Uterus (tissue), 4 donors: ENCODE measurements around the gene GNA12. TPM values are rescaled to one million over a fixed set of nuclear protein-coding genes. Genes with fewer than 3 reads are reported as not detected.

ENCODE experiments used
- DNase-seq, 2 donors: peaks; one replicate each; pipeline ENCODE4 v3.0.0-alpha.2; 2019 to 2020
- H3K27ac ChIP-seq, 2 donors: fragments of 200-600 bp; sonication (generic); 1 replicate in 1 of 2; 2 replicates in 1 of 2; pipeline ENCODE4 v1.5.1; 2016 to 2018
- H3K27me3 ChIP-seq, 2 donors: fragments of 200-600 bp; sonication (generic); one replicate each; pipeline ENCODE4 v1.5.1; 2018 to 2019; ENCODE audit warnings: control low read depth in 1 of 2
- H3K36me3 ChIP-seq, 2 donors: fragments of 200-600 bp; sonication (generic); one replicate each; pipeline ENCODE4 v1.5.1; 2019; ENCODE audit warnings: control low read depth in 1 of 2
- H3K4me1 ChIP-seq, 2 donors: fragments of 200-600 bp; sonication (generic); one replicate each; pipeline ENCODE4 v1.5.1; 2018 to 2019; ENCODE audit warnings: control low read depth in 1 of 2
- H3K4me3 ChIP-seq, 2 donors: fragments of 200-600 bp; sonication (generic); 1 replicate in 1 of 2; 2 replicates in 1 of 2; pipeline ENCODE4 v1.5.1; 2018 to 2019; ENCODE audit warnings: mild to moderate bottlenecking in 1 of 2
- H3K9me3 ChIP-seq, 2 donors: fragments of 200-600 bp; sonication (generic); one replicate each; pipeline ENCODE4 v1.5.1; 2019; ENCODE audit warnings: control low read depth in 1 of 2
- POLR2A ChIP-seq, 2 donors: fragments of 450-650 bp; IDR thresholded peaks; one replicate each; pipeline ENCODE4 v1.6.1; 2016; ENCODE audit warnings: antibody characterized with exemption in 2 of 2, mild to moderate bottlenecking in 1 of 2, moderate library complexity in 1 of 2
- intact Hi-C: fragments of 100-400 bp; cut with DNase I; formaldehyde crosslinking; loops from one replicate; pipeline ENCODE4 v1.15.1; 2023; ENCODE audit warnings: low total_unique reads
- total RNA-seq, 4 donors: library from RNA; depleted of rRNA in 3 of 4; stranded (reverse); fragments of >200 nt in 3 of 4; gene quantifications; one replicate each; pipeline versions ENCODE4 v1.1.0 to v1.2.4, GENCODE V29; 2014 to 2023
- TF ChIP-seq, protein P1 (sequence below), 4 experiments: fragments of 200-600 bp in 2 of 4; fragments of 450-650 bp in 2 of 4; sonication (generic) in 2 of 4; IDR thresholded peaks; one replicate each; pipeline ENCODE4 v1.5.1; 2016 to 2019; ENCODE audit warnings: antibody characterized with exemption in 4 of 4, mild to moderate bottlenecking in 2 of 4, moderate library complexity in 1 of 4
- donor health status: DM: yes; HTN: yes; CAD: no.

GNA12 gene
- total RNA-seq, 4 donors from 2014 or later = 20.5 to 109 (median 50.3) TPM

DNA sequence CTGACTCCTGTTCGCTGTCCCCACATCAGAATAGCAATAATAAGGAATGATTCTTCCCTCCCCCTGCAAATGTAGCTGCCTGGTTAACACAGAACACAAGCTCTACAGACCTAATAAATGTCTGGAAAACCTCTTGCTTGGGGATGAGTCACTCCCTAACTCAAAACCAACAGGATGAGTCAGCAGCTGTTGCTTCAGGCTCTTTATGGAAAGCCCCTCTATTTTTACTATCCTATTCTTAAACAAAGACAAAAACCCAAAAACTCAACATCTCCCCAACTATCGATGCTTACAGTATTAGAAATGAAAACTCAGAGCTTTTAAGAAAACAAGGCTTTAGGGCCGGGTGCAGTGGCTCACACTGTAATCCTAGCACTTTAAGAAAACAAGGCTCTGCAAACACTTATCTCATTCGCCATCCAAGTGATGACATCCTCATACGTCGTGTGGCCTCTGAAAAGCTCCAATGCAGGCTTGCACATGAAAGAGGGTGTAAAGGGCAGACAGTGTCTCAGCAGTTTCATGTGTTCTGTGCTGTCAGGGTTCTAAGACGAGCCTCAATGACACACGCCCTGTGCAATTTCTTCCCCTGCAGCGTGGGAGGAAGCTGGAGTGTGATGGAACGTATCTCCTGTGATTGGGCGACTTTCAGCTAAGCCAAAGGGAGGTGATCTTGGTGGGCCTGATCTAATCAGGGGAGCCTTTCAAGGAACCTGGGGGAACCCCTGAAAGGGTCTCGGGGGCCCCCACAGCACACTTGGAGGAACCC, 86.0 kb downstream of the GNA12 start:
- TF ChIP-seq, protein P1, sequence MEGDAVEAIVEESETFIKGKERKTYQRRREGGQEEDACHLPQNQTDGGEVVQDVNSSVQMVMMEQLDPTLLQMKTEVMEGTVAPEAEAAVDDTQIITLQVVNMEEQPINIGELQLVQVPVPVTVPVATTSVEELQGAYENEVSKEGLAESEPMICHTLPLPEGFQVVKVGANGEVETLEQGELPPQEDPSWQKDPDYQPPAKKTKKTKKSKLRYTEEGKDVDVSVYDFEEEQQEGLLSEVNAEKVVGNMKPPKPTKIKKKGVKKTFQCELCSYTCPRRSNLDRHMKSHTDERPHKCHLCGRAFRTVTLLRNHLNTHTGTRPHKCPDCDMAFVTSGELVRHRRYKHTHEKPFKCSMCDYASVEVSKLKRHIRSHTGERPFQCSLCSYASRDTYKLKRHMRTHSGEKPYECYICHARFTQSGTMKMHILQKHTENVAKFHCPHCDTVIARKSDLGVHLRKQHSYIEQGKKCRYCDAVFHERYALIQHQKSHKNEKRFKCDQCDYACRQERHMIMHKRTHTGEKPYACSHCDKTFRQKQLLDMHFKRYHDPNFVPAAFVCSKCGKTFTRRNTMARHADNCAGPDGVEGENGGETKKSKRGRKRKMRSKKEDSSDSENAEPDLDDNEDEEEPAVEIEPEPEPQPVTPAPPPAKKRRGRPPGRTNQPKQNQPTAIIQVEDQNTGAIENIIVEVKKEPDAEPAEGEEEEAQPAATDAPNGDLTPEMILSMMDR (IDR thresholded peaks at IDR 0.05) = no peak
- TF ChIP-seq POLR2A (IDR thresholded peaks at IDR 0.05) = no peak
- Histone ChIP-seq H3K4me3 (peak overlapping the region in 1 of 2 donors; percentile 18), H3K27ac (peak overlapping the region; percentile 89 to 96), H3K27me3 (no peaks in the 10 kb centered on the region), H3K4me1 (peaks cover 12 to 26% of the 10 kb centered on the region in 2 donors), H3K9me3 (no peaks in the 10 kb centered on the region), H3K36me3 (no peaks in the 10 kb centered on the region)
- intact Hi-C loops = no loop called here
- peak; percentile 68 to 78 for DNase-seq

DNA sequence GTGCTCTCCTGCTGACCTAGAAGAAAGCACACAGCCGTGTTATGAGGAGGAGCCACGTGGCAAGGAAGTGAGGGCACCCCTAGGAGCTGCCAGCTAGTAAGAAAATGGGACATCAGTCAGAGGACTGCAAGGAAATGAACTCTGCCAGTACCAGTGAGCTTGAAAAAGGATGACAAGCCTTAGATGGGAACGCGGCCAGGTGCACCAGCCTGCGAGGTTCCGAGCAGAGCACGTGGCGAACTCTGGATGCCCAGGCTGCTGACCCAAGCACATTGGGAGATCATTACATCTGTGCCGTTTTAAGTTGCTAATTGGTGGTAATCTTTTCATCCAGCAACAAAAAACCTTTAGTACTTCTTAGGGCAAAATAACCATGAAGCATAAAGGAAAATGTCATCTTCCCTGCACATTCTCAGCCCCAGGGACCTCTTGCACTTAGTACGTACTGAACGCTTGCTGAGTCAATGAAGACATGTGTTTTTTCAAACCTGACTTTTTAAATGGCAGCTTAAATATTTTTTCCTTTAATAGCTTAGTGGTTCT, 86.7 kb downstream of the GNA12 start:
- Histone ChIP-seq H3K4me3 (peak overlapping the region in 1 of 2 donors; percentile 6), H3K4me1 (peaks cover 12 to 25% of the 10 kb centered on the region in 2 donors), H3K27ac (peak overlapping the region; percentile 89 to 96), H3K9me3 (no peaks in the 10 kb centered on the region), H3K27me3 (no peaks in the 10 kb centered on the region), H3K36me3 (no peaks in the 10 kb centered on the region)
- no peak for TF ChIP-seq POLR2A (IDR thresholded peaks at IDR 0.05)
- TF ChIP-seq, protein P1 (IDR thresholded peaks at IDR 0.05) = no peak
- intact Hi-C loops = no loop called here
- peak; percentile 59 to 65 for DNase-seq

DNA sequence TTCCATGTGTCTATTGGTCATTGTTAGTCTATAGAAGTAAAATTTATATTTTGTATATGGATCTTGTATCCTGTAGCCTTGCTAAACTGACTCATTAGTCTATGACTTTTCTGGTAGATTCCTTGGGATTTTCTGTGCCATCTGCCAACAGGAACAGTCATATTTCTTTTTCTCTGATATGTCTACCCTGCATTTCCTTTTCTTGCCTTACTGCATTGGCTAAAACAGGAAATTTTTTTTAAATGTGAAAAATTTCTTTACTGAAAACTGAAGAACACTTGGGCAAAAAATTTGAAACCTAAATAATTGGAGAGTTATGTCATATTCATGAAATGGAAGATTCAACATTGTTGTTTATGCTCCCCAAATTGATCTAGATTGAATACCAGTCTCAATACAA, 88.6 kb downstream of the GNA12 start:
- Histone ChIP-seq H3K4me3 (no peak overlapping the region), H3K36me3 (no peaks in the 10 kb centered on the region), H3K9me3 (no peaks in the 10 kb centered on the region), H3K27ac (peak overlapping the region in 1 of 2 donors; percentile 4), H3K4me1 (peaks cover 11 to 12% of the 10 kb centered on the region in 2 donors), H3K27me3 (no peaks in the 10 kb centered on the region)
- TF ChIP-seq, protein P1 (IDR thresholded peaks at IDR 0.05) = no peak
- TF ChIP-seq POLR2A (IDR thresholded peaks at IDR 0.05) = no peak
- intact Hi-C loops = no loop called here
- DNase-seq = no peak

DNA sequence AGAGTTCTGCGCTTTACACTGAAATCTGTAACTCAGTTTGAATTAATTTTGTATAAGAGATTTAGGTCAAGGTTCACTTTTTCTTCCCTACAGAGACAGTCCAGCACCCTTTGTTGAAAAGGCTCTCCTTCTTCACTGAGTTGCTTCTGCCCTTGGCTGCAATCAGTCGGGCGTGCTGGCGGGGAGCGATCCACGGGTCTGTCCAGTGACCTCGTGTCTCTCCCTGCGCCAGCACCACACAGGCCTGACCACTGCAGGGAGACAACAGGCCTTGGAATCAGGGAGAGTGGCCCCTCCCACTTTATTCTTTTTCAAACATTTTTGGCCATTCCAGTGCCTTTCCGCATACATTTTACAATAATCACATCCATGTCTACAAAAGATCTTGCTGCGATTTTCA, 89.2 kb downstream of the GNA12 start:
- peaks cover 8 to 11% of the 10 kb centered on the region in 2 donors for H3K4me1 ChIP-seq
- no peak for DNase-seq
- H3K4me3 ChIP-seq = no peak overlapping the region
- no peak overlapping the region for H3K27ac ChIP-seq
- intact Hi-C loops = no loop called here
- no peaks in the 10 kb centered on the region for H3K36me3 ChIP-seq
- H3K27me3 ChIP-seq = no peaks in the 10 kb centered on the region
- no peaks in the 10 kb centered on the region for H3K9me3 ChIP-seq
- TF ChIP-seq POLR2A (IDR thresholded peaks at IDR 0.05) = no peak
- TF ChIP-seq, protein P1 (IDR thresholded peaks at IDR 0.05) = no peak

DNA sequence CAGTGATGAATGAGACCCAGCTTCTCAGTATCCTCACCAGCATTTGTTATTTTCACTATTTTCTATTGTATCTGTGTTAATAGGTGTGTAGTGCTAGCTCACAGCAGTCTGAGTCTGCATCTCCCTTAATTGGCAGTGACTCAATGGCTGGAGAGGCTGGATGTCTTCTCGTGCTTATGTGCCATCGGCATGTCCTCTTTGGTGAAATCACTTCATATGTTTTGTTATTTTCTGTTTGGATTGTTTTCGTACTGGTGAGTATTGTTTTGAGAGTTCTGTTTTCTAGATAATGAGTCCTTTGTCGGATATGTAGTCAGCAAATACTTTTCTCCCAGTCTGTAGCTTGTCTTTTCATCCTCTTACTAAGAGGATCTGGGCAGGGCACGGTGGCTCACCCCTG, 90.0 kb downstream of the GNA12 start:
- no peaks in the 10 kb centered on the region for H3K36me3 ChIP-seq
- DNase-seq = no peak
- intact Hi-C loops = no loop called here
- no peaks in the 10 kb centered on the region for H3K27me3 ChIP-seq
- no peak overlapping the region for H3K4me3 ChIP-seq
- H3K9me3 ChIP-seq = no peaks in the 10 kb centered on the region
- H3K27ac ChIP-seq = no peak overlapping the region
- H3K4me1 ChIP-seq = peaks cover 0 to 11% of the 10 kb centered on the region in 2 donors
- no peak for TF ChIP-seq POLR2A (IDR thresholded peaks at IDR 0.05)
- TF ChIP-seq, protein P1 (IDR thresholded peaks at IDR 0.05) = no peak
